Measurements from ENCODE around the gene PROB1. TPM values are rescaled to one million over a fixed set of nuclear protein-coding genes. Genes with fewer than 3 reads are reported as not detected.

The PROB1 gene
- total RNA-seq, 1 donor, result 0.99 TPM

GRCh38 chr5:139392678-139393496 lies 2.0 kb downstream of the PROB1 start:
- peak; percentile 57 for TF ChIP-seq CTCF (IDR thresholded peaks at IDR 0.05; ENCODE audit: insufficient read depth, low read length)
- peak overlapping the region; percentile 25 for H3K4me3 ChIP-seq (ENCODE audit: low read depth, low read length)
- DNase-seq (ENCODE audit: low read depth), result no peak

- H3K4me3 ChIP-seq (ENCODE audit: low read depth, low read length), result no peak overlapping the region
- no peak for DNase-seq (ENCODE audit: low read depth)
- TF ChIP-seq CTCF (IDR thresholded peaks at IDR 0.05; ENCODE audit: insufficient read depth, low read length), result no peak
Measured at GRCh38 chr5:139392324-139392677, 2.6 kb downstream of the PROB1 start.

GRCh38 chr5:139391570-139392323 lies 3.2 kb downstream of the PROB1 start:
- TF ChIP-seq CTCF (IDR thresholded peaks at IDR 0.05; ENCODE audit: insufficient read depth, low read length), result no peak
- no peak overlapping the region for H3K4me3 ChIP-seq (ENCODE audit: low read depth, low read length)
- DNase-seq (ENCODE audit: low read depth), result no peak

- DNase-seq (ENCODE audit: low read depth), result no peak
- TF ChIP-seq CTCF (IDR thresholded peaks at IDR 0.05; ENCODE audit: insufficient read depth, low read length), result no peak
- H3K4me3 ChIP-seq (ENCODE audit: low read depth, low read length), result no peak overlapping the region
Measured at GRCh38 chr5:139390639-139391569, 4.0 kb downstream of the PROB1 start.

GRCh38 chr5:139389701-139390638 lies 4.9 kb downstream of the PROB1 start, which contains the start of gene MZB1:
TSS of gene MZB1 (minus strand) at chr5:139389913. CDS start at chr5:139389856, 57 bp downstream.
- DNase-seq (ENCODE audit: low read depth), result no peak

More at GRCh38 chr5:139389701-139390638, 4.9 kb downstream of the PROB1 start, which contains the start of gene MZB1:
- H3K4me3 ChIP-seq (ENCODE audit: low read depth, low read length), result no peak within 1 kb of the TSS
- no peak for TF ChIP-seq CTCF (IDR thresholded peaks at IDR 0.05; ENCODE audit: insufficient read depth, low read length)

All from fibroblast of the aortic adventitia (primary cell).